ENCODE measurements around the gene ZNF280C.

ZNF280C gene

GRCh38 chrX:130173190-130173895 is 95.4 kb downstream of the ZNF280C start:
- Histone ChIP-seq H3K27me3 (ENCODE audit: low read length) (no peaks in the 10 kb centered on the region), H3F3A (ENCODE audit: insufficient read depth) (peaks cover 11% of the 10 kb centered on the region; the same call in 1 of the 2 replicates), H3K9me2 (replicated peaks; ENCODE audit: insufficient read depth, low read length) (no peaks in the 10 kb centered on the region), H3K4me3 (ENCODE audit: insufficient read depth, low read length, poor library complexity, severe bottlenecking) (peak overlapping the region; percentile 80), H3K4me2 (ENCODE audit: low read depth, low read length, poor library complexity, severe bottlenecking) (peak overlapping the region; percentile 71), H3K9ac (ENCODE audit: low read length) (peak overlapping the region; percentile 93), H2AFZ (ENCODE audit: low read depth, low read length, severe bottlenecking) (no peak overlapping the region), H3K9me3 (ENCODE audit: insufficient read depth, low read length) (no peaks in the 10 kb centered on the region), H4K20me1 (ENCODE audit: low read depth, low read length) (no peaks in the 10 kb centered on the region), H3K79me2 (ENCODE audit: insufficient read depth, low read length) (peaks cover 45% of the 10 kb centered on the region), H3K36me3 (ENCODE audit: low read length) (no peaks in the 10 kb centered on the region), H3K27ac (ENCODE audit: low read depth, low read length) (peak overlapping the region; percentile 88)
- TF ChIP-seq EZH2phosphoT487 (conservative IDR thresholded peaks at IDR 0.05; ENCODE audit: low read length) = no peak
- TF ChIP-seq CTCF (IDR thresholded peaks at IDR 0.05; ENCODE audit: insufficient read depth, low read length, poor library complexity, severe bottlenecking) = no peak

GRCh38 chrX:130172127-130172845 is 96.4 kb downstream of the ZNF280C start:
- H3K36me3 ChIP-seq (ENCODE audit: low read length) = no peaks in the 10 kb centered on the region
- H3K79me2 ChIP-seq (ENCODE audit: insufficient read depth, low read length) = peaks cover 44% of the 10 kb centered on the region
- no peaks in the 10 kb centered on the region for H4K20me1 ChIP-seq (ENCODE audit: low read depth, low read length)
- peak overlapping the region; percentile 71 for H3K4me2 ChIP-seq (ENCODE audit: low read depth, low read length, poor library complexity, severe bottlenecking)
- peaks cover 11% of the 10 kb centered on the region; the same call in 1 of the 2 replicates for H3F3A ChIP-seq (ENCODE audit: insufficient read depth)
- no peaks in the 10 kb centered on the region for H3K9me3 ChIP-seq (ENCODE audit: insufficient read depth, low read length)
- peak overlapping the region; percentile 77 for H2AFZ ChIP-seq (ENCODE audit: low read depth, low read length, severe bottlenecking)
- peak overlapping the region; percentile 88 for H3K27ac ChIP-seq (ENCODE audit: low read depth, low read length)
- no peaks in the 10 kb centered on the region for H3K9me2 ChIP-seq (replicated peaks; ENCODE audit: insufficient read depth, low read length)
- peak overlapping the region; percentile 80 for H3K4me3 ChIP-seq (ENCODE audit: insufficient read depth, low read length, poor library complexity, severe bottlenecking)
- peak overlapping the region; percentile 93 for H3K9ac ChIP-seq (ENCODE audit: low read length)
- no peaks in the 10 kb centered on the region for H3K27me3 ChIP-seq (ENCODE audit: low read length)
- TF ChIP-seq CTCF (IDR thresholded peaks at IDR 0.05; ENCODE audit: insufficient read depth, low read length, poor library complexity, severe bottlenecking) (no peak), EZH2phosphoT487 (conservative IDR thresholded peaks at IDR 0.05; ENCODE audit: low read length) (no peak)

- H2AFZ ChIP-seq (ENCODE audit: low read depth, low read length, severe bottlenecking) = peak within 1 kb of the TSS; percentile 77
- peak within 1 kb of the TSS; percentile 88 for H3K27ac ChIP-seq (ENCODE audit: low read depth, low read length)
- H3K27me3 ChIP-seq (ENCODE audit: low read length) = no peaks in the 10 kb centered on the region
- H3F3A ChIP-seq (ENCODE audit: insufficient read depth) = peaks cover 11% of the 10 kb centered on the region; the same call in 1 of the 2 replicates
- no peaks in the 10 kb centered on the region for H4K20me1 ChIP-seq (ENCODE audit: low read depth, low read length)
- TF ChIP-seq EZH2phosphoT487 (conservative IDR thresholded peaks at IDR 0.05; ENCODE audit: low read length) (no peak), CTCF (IDR thresholded peaks at IDR 0.05; ENCODE audit: insufficient read depth, low read length, poor library complexity, severe bottlenecking) (no peak)
- H3K4me3 ChIP-seq (ENCODE audit: insufficient read depth, low read length, poor library complexity, severe bottlenecking) = peak within 1 kb of the TSS; percentile 80
- H3K4me2 ChIP-seq (ENCODE audit: low read depth, low read length, poor library complexity, severe bottlenecking) = peak within 1 kb of the TSS; percentile 71
- H3K79me2 ChIP-seq (ENCODE audit: insufficient read depth, low read length) = peaks cover 40% of the 10 kb centered on the region
- no peaks in the 10 kb centered on the region for H3K9me3 ChIP-seq (ENCODE audit: insufficient read depth, low read length)
- peak within 1 kb of the TSS; percentile 93 for H3K9ac ChIP-seq (ENCODE audit: low read length)
- H3K36me3 ChIP-seq (ENCODE audit: low read length) = no peaks in the 10 kb centered on the region
- H3K9me2 ChIP-seq (replicated peaks; ENCODE audit: insufficient read depth, low read length) = no peaks in the 10 kb centered on the region
These were observed 97.1 kb downstream of the ZNF280C start, which contains the start of gene RAB33A for GRCh38 chrX:130171446-130172126. TSS of gene RAB33A (plus strand) at chrX:130171962. CDS start at chrX:130172063, 101 bp downstream.
